Measurements from ENCODE around the gene LRRC4B.

LRRC4B gene

GRCh38 chr19:50518091-50519005 is 49.9 kb downstream of the LRRC4B start:
- no peak for DNase-seq

DNA sequence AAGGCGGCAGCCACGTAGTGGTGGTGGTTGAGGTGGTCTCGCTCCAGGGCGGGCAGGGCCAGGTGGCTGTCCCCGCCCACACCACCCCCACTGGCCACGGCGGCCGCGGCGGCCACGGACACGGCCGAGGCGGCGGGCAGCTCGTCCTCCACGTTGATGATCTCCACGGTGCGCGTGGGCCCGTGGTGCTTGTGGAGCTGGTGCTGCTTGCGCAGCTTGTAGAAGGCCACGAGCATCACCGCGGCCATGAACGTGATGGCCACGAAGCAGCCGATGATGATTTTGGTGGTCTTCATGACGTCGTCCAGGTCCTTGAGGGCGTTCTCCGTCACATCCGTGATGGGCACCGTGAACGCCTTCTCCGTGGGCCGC is 50.5 kb downstream of the LRRC4B start:
- no peak for DNase-seq

- DNase-seq, result no peak
Measured at GRCh38 chr19:50516964-50517703, 51.1 kb downstream of the LRRC4B start.

- DNase-seq, result no peak
Measured at GRCh38 chr19:50516456-50516855, 51.8 kb downstream of the LRRC4B start.

DNA sequence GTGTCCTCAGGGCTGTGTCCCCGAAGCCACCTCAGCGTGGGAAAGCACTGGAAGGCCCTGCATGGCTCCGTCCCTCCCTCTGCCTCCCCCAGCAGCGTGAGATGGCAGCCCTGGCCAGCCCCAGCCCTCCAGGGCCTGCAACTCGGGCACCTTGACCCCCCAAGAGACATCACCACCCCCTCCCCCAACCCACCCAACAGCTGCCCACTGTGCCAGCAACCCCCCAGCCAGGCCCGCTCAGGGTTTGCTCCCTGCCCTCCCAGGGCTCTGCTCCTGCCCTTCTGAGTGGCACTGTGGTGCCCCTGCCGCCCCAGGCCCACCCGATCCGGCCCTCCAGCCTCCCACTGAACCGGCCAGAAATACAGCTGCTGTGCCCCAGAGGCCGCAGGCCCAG is 53.1 kb downstream of the LRRC4B start:
- no peak for DNase-seq

DNA sequence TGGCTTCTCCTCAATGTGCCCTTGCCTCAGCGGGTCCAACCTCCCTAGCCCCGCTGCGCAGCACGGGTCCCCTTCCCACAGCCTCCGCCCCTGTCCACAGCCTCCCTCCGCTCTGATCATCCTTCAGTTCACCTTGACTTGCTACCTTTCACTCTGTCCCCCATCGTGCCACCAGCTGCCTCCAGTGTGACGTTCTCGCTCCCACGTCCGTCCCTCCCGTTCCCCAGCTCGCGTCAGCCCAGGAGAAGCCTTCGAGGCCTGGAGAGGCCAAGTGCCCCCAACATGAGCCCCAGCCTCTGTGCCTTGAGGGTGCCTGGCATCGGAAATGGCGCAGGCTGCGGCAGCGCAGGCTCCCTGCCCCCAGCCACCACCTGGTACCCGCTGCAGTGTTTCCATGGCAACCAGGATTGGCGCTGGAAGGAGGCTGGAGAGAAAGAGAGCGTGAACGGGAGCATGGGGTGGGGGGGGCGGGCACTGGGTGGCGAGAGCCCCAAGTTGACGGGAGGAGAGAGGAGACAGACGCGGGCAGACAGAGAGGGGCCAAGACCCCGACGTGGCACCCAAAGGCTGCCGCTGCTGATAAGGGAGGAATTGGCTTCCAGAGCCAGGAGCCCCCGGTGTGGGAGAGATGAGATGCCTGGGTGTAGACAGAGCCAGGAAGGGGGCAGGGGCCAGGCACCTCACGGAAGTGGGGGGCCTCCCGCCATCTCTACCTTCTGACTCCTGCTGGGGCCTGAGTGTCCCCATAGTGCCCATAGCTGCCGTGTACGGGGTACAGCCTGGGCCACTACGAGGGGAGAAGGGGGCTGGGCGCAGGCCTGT is 53.7 kb downstream of the LRRC4B start:
- DNase-seq, result no peak

DNA sequence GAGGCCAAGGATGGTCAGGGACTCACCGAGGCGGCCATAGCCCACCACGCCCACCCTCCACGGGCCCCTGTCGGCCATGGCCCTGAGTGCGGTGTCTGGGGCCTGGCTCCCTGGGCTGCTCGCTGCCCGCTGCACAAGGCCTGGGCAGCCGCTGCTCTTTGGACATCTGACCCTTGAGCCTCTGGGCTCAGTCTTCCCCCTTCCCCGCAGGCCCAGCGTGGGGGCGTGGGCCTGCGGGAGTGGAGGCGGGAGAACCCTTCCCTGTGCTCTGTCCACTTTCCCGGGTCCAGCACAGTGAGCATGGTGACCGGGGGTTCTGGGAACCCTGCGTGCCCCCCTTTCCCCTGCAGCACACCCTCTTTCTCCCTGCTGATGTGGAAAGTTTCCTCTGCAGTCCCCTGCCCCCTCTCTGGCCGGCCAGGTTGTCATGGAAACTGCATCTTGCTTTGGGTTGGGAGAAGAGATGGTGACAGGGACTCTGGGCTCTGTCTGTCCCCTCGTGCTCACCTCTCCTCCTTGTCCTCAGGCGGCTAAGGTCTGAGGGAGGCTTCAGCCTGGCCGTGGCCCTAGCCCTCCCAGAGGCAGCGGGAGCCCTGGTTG is 54.4 kb downstream of the LRRC4B start, which contains the start of gene ASPDH:
Gene ASPDH, minus strand, starts transcription at position 168 of the 600 bp plus-strand sequence. Its CDS starts 90 bp downstream, at position 78.
- DNase-seq, result no peak

- no peak for DNase-seq
Measured at GRCh38 chr19:50512999-50513745, 55.1 kb downstream of the LRRC4B start.

GRCh38 chr19:50512112-50512998 is 55.9 kb downstream of the LRRC4B start:
- no peak for DNase-seq

- DNase-seq, result peak; percentile 80
Measured at GRCh38 chr19:50511069-50511822, 57.0 kb downstream of the LRRC4B start, which contains the start of gene JOSD2. JOSD2 (minus strand) TSS chr19:50511191; CDS start chr19:50510431, 760 bp downstream.

GRCh38 chr19:50510700-50511068 is 57.6 kb downstream of the LRRC4B start:
- no peak for DNase-seq

GRCh38 chr19:50510121-50510670 is 58.0 kb downstream of the LRRC4B start:
- no peak for DNase-seq

DNA sequence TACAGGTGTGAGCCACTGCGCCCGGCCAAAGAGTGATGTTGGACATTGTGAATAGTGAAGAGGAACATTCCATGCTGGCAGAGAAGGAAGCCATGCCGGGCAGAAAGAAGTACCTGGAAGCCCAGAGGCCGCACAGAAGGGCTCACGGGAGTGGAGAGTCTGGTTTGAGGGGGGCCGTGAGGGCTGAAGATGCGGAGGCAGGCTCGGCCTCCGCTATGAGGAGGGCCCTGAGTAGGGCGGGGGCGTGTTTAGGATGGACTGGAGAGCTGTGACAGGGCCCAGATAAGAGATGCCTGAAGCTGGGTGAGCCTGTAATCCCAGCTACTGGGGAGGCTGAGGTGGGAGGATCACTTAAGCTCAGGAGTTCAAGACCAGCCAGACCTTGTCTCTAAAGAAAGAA is 58.9 kb downstream of the LRRC4B start:
- no peak for DNase-seq

DNA sequence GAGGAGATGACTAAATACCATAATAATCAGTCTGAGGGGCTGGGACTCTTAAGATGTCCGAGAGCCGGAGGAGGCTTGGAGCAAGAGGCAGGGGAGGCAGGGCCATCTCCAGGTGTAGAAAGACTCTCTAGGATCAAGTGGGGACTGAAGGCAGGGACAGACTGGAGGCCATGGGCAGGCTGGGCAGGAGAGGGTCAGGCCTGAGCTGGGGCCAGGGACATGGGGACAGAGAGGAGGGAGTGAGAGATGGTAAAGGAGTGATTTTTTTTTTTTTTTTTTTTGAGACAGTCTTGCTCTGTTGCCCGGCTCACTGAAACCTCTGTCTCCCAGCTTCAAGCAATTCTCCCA is 59.4 kb downstream of the LRRC4B start:
- DNase-seq, result no peak

DNA sequence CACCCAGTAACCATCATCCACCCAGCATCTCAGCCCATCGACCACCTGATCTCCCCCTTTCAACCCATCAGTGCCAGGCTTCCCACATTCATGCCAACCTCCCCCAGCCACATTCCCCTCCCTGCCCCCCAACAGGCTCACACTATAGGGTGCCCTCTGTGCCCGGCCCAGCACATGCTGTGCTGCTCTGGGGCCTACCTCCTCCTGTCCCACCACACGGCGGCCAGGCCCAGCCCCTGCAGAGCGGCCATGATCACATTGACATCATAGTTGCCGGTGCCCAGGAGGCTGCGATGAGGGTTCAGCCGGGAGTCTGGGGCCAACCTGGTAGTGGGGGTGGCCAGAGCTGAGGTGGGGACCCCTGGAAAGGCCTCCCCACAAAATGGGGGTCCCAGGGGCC is 60.9 kb downstream of the LRRC4B start:
- no peak for DNase-seq

DNA sequence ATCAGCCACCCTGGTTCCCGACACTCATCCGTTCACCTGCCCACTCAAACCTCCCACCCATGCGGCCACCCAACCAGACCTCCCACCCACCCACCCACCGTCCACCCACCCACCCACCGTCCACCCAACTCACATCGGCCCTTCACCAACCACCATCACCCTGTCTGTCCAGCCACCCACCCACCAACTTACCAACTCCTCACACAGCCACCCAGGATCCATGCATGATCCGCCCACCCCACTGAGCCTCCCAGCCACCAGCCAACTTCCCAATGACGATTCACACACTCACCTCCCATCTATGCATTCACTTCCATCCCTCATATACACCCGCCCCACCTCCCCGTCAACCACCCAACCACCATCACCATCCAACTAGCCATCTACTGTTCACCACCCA is 61.5 kb downstream of the LRRC4B start:
- no peak for DNase-seq

DNA sequence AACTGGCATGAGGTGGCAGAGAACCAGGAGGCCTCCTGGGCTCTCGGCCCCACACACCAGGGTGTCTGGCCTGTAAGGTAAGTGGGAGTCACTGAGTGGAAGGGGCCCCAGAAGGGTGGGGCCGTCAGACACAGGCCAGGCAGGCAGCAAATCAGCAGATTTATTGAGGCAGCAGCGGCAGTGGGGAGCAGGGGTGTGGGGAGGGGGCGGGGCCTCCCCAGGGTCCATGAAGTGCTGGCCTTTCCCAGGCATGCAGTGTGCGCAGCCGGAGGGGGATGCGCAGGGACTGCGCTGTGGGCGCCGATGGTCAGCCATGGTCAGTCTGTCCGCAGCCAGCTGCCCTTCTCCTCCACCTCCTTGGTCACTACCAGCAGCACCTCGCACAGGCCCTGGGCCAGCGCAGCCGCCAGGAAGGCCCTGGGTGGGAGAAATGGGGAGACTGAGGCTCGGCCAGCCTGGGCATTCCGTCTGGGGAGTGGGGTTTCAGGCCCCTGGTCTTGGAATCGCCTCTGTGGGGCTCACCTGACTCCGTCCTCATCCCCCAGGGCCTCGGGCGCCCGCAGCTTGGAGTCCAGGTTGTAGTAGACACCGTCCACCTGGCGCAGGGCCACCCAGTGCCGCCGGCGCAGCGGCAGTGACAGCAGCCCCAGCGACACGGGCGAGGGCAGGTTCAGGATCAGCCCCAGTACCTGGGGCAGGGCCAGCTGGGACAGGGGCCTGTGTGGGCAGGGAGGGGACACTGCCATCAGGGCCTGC is 62.2 kb downstream of the LRRC4B start:
- DNase-seq, result no peak

DNA sequence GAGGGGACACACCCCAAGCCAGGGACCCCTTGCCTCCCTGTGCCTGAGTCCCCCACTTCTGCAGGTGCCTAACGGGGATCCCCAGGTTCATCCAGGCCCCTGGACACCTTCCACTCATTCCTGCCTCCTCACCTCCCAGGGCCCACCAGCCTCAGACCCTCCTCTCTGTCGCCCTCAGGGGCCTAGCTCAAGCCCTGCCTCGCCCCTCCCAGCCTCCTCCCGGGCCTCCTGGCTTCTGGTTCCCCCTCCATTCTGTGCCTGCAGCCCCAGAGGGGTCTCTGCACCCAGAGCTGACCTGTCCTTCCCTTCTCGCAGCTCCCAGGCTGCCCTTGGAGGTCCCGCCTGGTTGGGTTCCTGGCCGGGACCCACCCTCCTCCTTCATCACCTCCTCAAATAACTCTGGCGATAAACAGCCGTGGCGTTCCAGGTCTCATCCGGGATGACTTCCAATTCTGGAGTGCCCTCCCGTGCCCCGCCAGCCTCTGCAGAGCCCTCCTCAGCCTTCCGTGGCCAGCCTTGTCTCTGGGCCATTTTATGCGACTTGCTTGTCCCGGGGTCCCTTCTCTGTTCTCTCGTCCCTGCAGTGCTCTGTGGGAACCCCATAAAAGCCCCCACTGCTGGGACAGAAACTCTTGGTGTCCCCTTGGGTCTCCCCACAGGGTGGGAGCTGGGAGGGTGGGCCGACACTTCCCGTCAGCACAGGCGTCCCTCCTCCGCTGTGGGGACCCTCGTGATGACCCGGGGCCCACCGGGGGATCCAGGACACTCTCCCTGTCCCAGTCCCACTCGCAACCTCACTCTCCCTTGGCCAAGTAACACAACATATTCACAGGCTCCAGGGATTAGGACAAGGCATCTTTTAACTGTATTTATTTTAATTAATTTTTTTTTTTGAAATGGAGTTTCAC is 66.4 kb downstream of the LRRC4B start:
- no peak for DNase-seq

All from NCI-H510A (cell line).